ENCODE data around the gene AFG3L2.

Gene AFG3L2

GRCh38 chr18:12373771-12374116 lies 3.3 kb downstream of the AFG3L2 start:
- no peak for TF ChIP-seq CTCF (conservative IDR thresholded peaks at IDR 0.05; ENCODE audit: low read depth, low read length)
- H3K4me3 ChIP-seq (ENCODE audit: low read depth, low read length) = no peak overlapping the region
- no peak for DNase-seq (ENCODE audit: low read depth)

GRCh38 chr18:12373116-12373770 lies 3.8 kb downstream of the AFG3L2 start:
- DNase-seq (ENCODE audit: low read depth) = peak; percentile 47
- no peak overlapping the region for H3K4me3 ChIP-seq (ENCODE audit: low read depth, low read length)
- no peak for TF ChIP-seq CTCF (conservative IDR thresholded peaks at IDR 0.05; ENCODE audit: low read depth, low read length)

- DNase-seq (ENCODE audit: low read depth) = peak; percentile 5
- TF ChIP-seq CTCF (conservative IDR thresholded peaks at IDR 0.05; ENCODE audit: low read depth, low read length) = no peak
- H3K4me3 ChIP-seq (ENCODE audit: low read depth, low read length) = no peak overlapping the region
Measured at GRCh38 chr18:12372406-12372805, 4.6 kb downstream of the AFG3L2 start.

- no peak overlapping the region for H3K4me3 ChIP-seq (ENCODE audit: low read depth, low read length)
- no peak for DNase-seq (ENCODE audit: low read depth)
- TF ChIP-seq CTCF (conservative IDR thresholded peaks at IDR 0.05; ENCODE audit: low read depth, low read length) = no peak
Measured at GRCh38 chr18:12371590-12371989, 5.4 kb downstream of the AFG3L2 start.

- no peak for DNase-seq (ENCODE audit: low read depth)
- no peak overlapping the region for H3K4me3 ChIP-seq (ENCODE audit: low read depth, low read length)
- TF ChIP-seq CTCF (conservative IDR thresholded peaks at IDR 0.05; ENCODE audit: low read depth, low read length) = no peak
Measured at GRCh38 chr18:12369211-12369610, 7.8 kb downstream of the AFG3L2 start.

GRCh38 chr18:12366784-12367183 lies 10.2 kb downstream of the AFG3L2 start:
- TF ChIP-seq CTCF (conservative IDR thresholded peaks at IDR 0.05; ENCODE audit: low read depth, low read length) = no peak
- DNase-seq (ENCODE audit: low read depth) = no peak
- H3K4me3 ChIP-seq (ENCODE audit: low read depth, low read length) = no peak overlapping the region

- H3K4me3 ChIP-seq (ENCODE audit: low read depth, low read length) = no peak overlapping the region
- no peak for DNase-seq (ENCODE audit: low read depth)
- no peak for TF ChIP-seq CTCF (conservative IDR thresholded peaks at IDR 0.05; ENCODE audit: low read depth, low read length)
Measured at GRCh38 chr18:12366379-12366778, 10.6 kb downstream of the AFG3L2 start.

Measured in choroid plexus epithelial cell (primary cell).